Measurements from ENCODE around the gene NABP2.
"Not testable (repeated sequence)": the region's sequence is repeated elsewhere in the genome, so short reads cannot be mapped to it uniquely, and the experiment has no call there.

GRCh38 chr12:56272468-56272867, 48.3 kb downstream of the NABP2 start:
- TF ChIP-seq, protein P1, sequence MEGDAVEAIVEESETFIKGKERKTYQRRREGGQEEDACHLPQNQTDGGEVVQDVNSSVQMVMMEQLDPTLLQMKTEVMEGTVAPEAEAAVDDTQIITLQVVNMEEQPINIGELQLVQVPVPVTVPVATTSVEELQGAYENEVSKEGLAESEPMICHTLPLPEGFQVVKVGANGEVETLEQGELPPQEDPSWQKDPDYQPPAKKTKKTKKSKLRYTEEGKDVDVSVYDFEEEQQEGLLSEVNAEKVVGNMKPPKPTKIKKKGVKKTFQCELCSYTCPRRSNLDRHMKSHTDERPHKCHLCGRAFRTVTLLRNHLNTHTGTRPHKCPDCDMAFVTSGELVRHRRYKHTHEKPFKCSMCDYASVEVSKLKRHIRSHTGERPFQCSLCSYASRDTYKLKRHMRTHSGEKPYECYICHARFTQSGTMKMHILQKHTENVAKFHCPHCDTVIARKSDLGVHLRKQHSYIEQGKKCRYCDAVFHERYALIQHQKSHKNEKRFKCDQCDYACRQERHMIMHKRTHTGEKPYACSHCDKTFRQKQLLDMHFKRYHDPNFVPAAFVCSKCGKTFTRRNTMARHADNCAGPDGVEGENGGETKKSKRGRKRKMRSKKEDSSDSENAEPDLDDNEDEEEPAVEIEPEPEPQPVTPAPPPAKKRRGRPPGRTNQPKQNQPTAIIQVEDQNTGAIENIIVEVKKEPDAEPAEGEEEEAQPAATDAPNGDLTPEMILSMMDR (IDR thresholded peaks at IDR 0.05; ENCODE audit: poor library complexity, severe bottlenecking) = not testable (repeated sequence)
- not testable (repeated sequence) for TF ChIP-seq EZH2 (IDR thresholded peaks at IDR 0.05; ENCODE audit: borderline replicate concordance, insufficient read depth, low read length, poor library complexity, severe bottlenecking); RAD21 (conservative IDR thresholded peaks at IDR 0.05); EP300 (conservative IDR thresholded peaks at IDR 0.05; ENCODE audit: poor library complexity, severe bottlenecking); SMC3 (conservative IDR thresholded peaks at IDR 0.05; ENCODE audit: poor library complexity); TAF1 (IDR thresholded peaks at IDR 0.05; ENCODE audit: low read depth); POLR2AphosphoS5 (IDR thresholded peaks at IDR 0.05)

All from neural cell (in vitro differentiated cells).